ENCODE measurements around the gene FGF18.

The FGF18 gene

DNA sequence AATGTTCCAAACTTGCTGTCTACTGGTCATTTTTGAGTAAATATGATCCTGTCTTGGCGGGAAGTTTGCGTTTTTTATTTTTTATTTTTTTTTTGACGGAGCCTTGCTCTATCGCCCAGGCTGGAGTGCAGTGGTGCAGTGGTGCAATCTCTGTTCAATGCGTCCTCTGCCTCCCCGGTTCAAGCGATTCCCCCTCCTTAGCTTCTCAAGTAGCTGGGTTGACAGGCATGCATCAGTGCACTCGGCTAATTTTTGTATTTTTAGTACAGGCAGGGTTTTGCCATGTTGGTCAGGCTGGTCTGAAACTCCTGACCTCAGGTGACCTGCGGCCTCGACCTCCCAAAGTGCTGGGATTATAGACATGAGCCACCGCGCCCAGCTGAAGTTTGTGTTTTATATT is 45.4 kb downstream of the FGF18 start:
- TF ChIP-seq CTCF (IDR thresholded peaks at IDR 0.05; ENCODE audit: insufficient read depth, missing control alignments), result no peak
- DNase-seq (ENCODE audit: insufficient read length, low spot score) (no peak), FAIRE-seq (no peak)

GRCh38 chr5:171467107-171467506 is 47.7 kb downstream of the FGF18 start:
- DNase-seq (ENCODE audit: insufficient read length, low spot score) (no peak), FAIRE-seq (no peak)
- TF ChIP-seq CTCF (IDR thresholded peaks at IDR 0.05; ENCODE audit: insufficient read depth, missing control alignments), result no peak

- no peak for FAIRE-seq
- no peak for DNase-seq (ENCODE audit: insufficient read length, low spot score)
- TF ChIP-seq CTCF (IDR thresholded peaks at IDR 0.05; ENCODE audit: insufficient read depth, missing control alignments), result no peak
Observed at GRCh38 chr5:171469326-171469725, 49.9 kb downstream of the FGF18 start.

DNA sequence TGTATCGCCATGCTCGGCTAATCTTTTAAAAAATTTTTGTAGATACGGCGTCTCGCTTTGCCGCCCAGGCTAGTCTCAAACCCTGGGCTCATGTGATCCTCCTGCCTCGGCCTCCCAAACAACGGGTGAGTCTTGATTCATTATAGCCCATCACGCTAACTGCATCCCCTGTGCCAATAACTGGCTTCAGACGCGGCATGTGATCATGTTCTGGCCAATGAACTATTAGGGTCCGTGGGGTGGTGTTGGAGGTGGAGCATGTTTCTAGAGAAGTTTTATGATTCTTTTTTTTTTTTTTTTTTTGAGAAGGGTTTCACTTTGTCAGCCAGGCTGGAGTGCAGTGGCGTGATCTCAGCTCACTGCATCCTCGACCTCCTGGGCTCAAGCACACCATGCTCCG is 51.0 kb downstream of the FGF18 start:
- TF ChIP-seq CTCF (IDR thresholded peaks at IDR 0.05; ENCODE audit: insufficient read depth, missing control alignments), result no peak
- DNase-seq (ENCODE audit: insufficient read length, low spot score) (no peak), FAIRE-seq (no peak)

DNA sequence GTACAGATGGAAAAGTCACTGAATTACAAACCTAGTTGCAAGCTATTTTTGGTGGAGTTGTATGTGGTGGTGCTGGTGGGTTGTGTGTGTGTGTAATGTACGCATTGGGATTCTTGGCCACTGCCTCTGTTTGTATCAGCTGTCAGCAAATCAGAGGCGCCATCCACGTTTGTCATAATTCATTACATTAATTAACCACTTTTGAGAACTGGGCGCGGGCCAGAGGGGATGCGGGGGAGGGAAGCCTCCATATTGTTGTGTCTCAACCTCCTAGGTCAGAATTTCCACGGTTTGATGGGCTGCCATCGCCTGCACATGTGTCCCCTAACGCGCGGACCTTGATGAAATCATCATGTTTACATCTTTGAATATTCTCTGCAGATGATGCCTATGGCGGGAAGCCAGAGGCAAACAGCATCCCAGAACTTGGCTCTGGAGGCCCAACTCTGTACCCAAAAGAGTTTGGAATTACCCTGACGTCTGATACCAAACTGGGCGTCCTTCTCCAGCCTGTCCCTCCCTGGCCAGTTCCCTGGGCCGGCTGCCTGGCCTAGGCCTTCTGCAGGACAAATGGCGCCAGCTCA is 54.9 kb downstream of the FGF18 start:
- DNase-seq (ENCODE audit: insufficient read length, low spot score) (no peak), FAIRE-seq (no peak)
- no peak for TF ChIP-seq CTCF (IDR thresholded peaks at IDR 0.05; ENCODE audit: insufficient read depth, missing control alignments)

DNA sequence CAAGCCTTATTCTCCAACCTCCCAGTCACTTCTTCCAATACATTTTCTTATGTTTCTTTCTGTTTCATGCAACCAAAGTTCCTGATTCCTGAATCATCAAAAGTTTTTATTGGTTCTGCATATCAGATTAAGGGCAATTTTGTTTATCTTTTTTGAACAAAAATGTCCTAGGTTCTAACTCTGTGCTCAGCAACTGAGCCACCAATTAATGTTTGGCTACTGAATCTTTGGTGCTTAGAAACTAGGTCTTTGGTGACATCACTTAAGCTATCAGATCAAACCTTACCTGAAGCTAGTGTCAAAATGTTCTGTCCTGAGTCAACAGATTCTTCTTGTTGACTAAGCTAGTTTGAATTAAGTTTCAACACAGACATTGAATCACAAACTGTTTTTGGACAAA is 56.1 kb downstream of the FGF18 start:
- TF ChIP-seq CTCF (IDR thresholded peaks at IDR 0.05; ENCODE audit: insufficient read depth, missing control alignments), result no peak
- FAIRE-seq (no peak), DNase-seq (ENCODE audit: insufficient read length, low spot score) (no peak)

DNA sequence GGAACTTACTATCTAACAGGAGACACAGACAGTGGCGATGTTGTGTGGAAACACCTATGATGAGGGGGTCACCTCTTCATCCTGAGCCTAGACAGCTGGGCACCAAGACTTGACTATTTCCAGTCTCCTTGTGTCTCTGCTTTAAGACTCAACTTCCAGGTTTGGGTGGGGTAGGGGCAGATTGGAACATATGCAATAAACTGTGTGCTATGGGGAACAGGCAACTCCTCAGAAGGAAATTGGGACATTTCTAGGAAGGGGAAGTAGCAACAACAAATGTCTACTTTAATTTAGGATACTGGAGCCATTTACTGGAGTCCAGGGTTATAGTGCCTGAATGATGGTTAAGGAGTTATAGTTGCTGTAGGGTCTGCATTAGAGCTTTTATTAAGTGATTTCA is 57.3 kb downstream of the FGF18 start:
- no peak for DNase-seq (ENCODE audit: insufficient read length, low spot score)
- TF ChIP-seq CTCF (IDR thresholded peaks at IDR 0.05; ENCODE audit: insufficient read depth, missing control alignments), result no peak
- no peak for FAIRE-seq
